HepG2 (cell line): ENCODE measurements around the gene GGA1. TPM values are rescaled to one million over a fixed set of nuclear protein-coding genes. Genes with fewer than 3 reads are reported as not detected.

Experiments
- AFF4 ChIP-seq: sonication (generic); formaldehyde crosslinking; IDR thresholded peaks from 2 replicates; pipeline ENCODE4 v1.4.0; 2020; ENCODE audit warnings: missing genetic modification reagents
- AKNA ChIP-seq: sonication (generic); formaldehyde crosslinking; IDR thresholded peaks from 2 replicates; pipeline ENCODE4 v1.4.0; 2020; ENCODE audit warnings: missing genetic modification reagents, borderline replicate concordance
- ARID4A ChIP-seq: sonication (generic); formaldehyde crosslinking; IDR thresholded peaks from 2 replicates; pipeline ENCODE4 v1.5.0; 2020; ENCODE audit warnings: mild to moderate bottlenecking, missing genetic modification reagents, borderline replicate concordance
- ATF7 ChIP-seq, 2 experiments: fragments of 450-650 bp in 1 of 2; sonication (generic) in 1 of 2; formaldehyde crosslinking in 1 of 2; IDR thresholded peaks; 2 replicates each; pipeline versions ENCODE4 v1.4.0 to v1.6.1; 2016 to 2020; ENCODE audit warnings: antibody characterized with exemption in 1 of 2, mild to moderate bottlenecking in 1 of 2, missing genetic modification reagents in 1 of 2
- ZBTB39 ChIP-seq: sonication (generic); formaldehyde crosslinking; IDR thresholded peaks from 2 replicates; pipeline ENCODE4 v1.5.0; 2020; ENCODE audit warnings: missing genetic modification reagents
- ZFY ChIP-seq: sonication (generic); formaldehyde crosslinking; IDR thresholded peaks from 2 replicates; pipeline ENCODE4 v1.4.0; 2020; ENCODE audit warnings: missing genetic modification reagents
- ZNF549 ChIP-seq: sonication (generic); formaldehyde crosslinking; IDR thresholded peaks from 2 replicates; pipeline ENCODE4 v1.5.0; 2020; ENCODE audit warnings: missing genetic modification reagents
- ZNF563 ChIP-seq: sonication (generic); formaldehyde crosslinking; IDR thresholded peaks from 2 replicates; pipeline ENCODE4 v1.8.0; 2022; ENCODE audit warnings: mild to moderate bottlenecking, moderate library complexity, missing genetic modification reagents
- ZNF598 ChIP-seq: sonication (generic); formaldehyde crosslinking; IDR thresholded peaks from 2 replicates; pipeline ENCODE4 v1.5.1; 2020; ENCODE audit warnings: mild to moderate bottlenecking, missing genetic modification reagents, borderline replicate concordance
- ZNF7 ChIP-seq: IDR thresholded peaks from 2 replicates; pipeline ENCODE4 v1.6.1; 2016; ENCODE audit warnings: missing biosample characterization, missing genetic modification reagents
- ZNF780A ChIP-seq: sonication (generic); formaldehyde crosslinking; IDR thresholded peaks from 2 replicates; pipeline ENCODE4 v1.8.0; 2022; ENCODE audit warnings: mild to moderate bottlenecking, missing genetic modification reagents, moderate library complexity
- polyA plus RNA-seq, 8 experiments: library from polyadenylated mRNA; depleted of rRNA in 3 of 8; stranded (reverse) in 7 of 8; unstranded in 1 of 8; fragments of >200 nt; fragmentation: Illumina TruSeq in 4 of 8; extraction: Trizol in 4 of 8; gene quantifications; 2 replicates each; pipeline versions ENCODE4 v1.2.1 to v1.2.3, GENCODE V29; 2011 to 2016; ENCODE audit warnings: low read depth in 4 of 8, missing spikeins in 1 of 8, mixed read lengths in 1 of 8; ENCODE audit not compliant: insufficient read depth in 1 of 8
- total RNA-seq, 5 experiments: library from RNA; depleted of rRNA; stranded (reverse); fragments of >200 nt; fragmentation: Illumina TruSeq; extraction: Trizol; gene quantifications; 2 replicates each; pipeline ENCODE4 v1.2.3, GENCODE V29; 2016; ENCODE audit warnings: low read depth in 1 of 5
- TF ChIP-seq, protein P1 (sequence below): IDR thresholded peaks from 2 replicates; pipeline ENCODE4 v1.6.1; 2016; ENCODE audit warnings: missing compliant biosample characterization, missing genetic modification reagents, borderline replicate concordance

GGA1 gene
- total and polyA plus RNA-seq, 2 of the 13 experiments (the other 11 are each of a cell fraction or from before 2014, with no cell fraction given) = 29.1 to 87.2 TPM

- TF ChIP-seq, protein P1, sequence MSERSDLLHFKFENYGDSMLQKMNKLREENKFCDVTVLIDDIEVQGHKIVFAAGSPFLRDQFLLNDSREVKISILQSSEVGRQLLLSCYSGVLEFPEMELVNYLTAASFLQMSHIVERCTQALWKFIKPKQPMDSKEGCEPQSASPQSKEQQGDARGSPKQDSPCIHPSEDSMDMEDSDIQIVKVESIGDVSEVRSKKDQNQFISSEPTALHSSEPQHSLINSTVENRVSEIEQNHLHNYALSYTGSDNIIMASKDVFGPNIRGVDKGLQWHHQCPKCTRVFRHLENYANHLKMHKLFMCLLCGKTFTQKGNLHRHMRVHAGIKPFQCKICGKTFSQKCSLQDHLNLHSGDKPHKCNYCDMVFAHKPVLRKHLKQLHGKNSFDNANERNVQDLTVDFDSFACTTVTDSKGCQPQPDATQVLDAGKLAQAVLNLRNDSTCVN = 0 out of 2 replicates have a peak, but pooled peaks have one; percentile 0
- TF ChIP-seq ZNF780A (no peak), ZNF7 (CRISPR knock-in tag) (no peak), ZFY (CRISPR knock-in tag) (no peak; the same call in 1 of the 2 replicates), ATF7 (IDR thresholded peaks at IDR 0.05) (no peak), ATF7 (CRISPR knock-in tag; IDR thresholded peaks at IDR 0.05) (no peak), ZBTB39 (CRISPR knock-in tag) (no peak), ZNF563 (CRISPR knock-in tag) (no peak), ZNF598 (CRISPR knock-in tag) (no peak), ARID4A (CRISPR knock-in tag) (no peak), AKNA (CRISPR knock-in tag) (no peak), AFF4 (no peak), ZNF549 (CRISPR knock-in tag) (no peak)
- TF ChIP-seq, all 625 proteins: peak for 19
Observed at GRCh38 chr22:37570661-37570976, 38.0 kb upstream of the GGA1 start (continued).
